OCI-LY3 (cell line): ENCODE data around the gene PITPNM1.
A peak's percentile ranks its signal among the peaks of the same experiment; 100 is the strongest.
"Not testable (repeated sequence)": the region's sequence is repeated elsewhere in the genome, so short reads cannot be mapped to it uniquely, and the experiment has no call there.

Experiments
- H2AFZ ChIP-seq: fragments of 200-600, 300-600 bp; shearing (Covaris generic); 2 replicates; pipeline ENCODE4 v1.6.0; 2014; ENCODE audit warnings: antibody characterized with exemption, low read depth, low read length
- H3K27ac ChIP-seq: fragments of 200-600, 300-600 bp; sonication (generic); 2 replicates; pipeline ENCODE4 v1.5.1; 2014; ENCODE audit warnings: mild to moderate bottlenecking, low read length, moderate library complexity, mixed read lengths
- H3K27me3 ChIP-seq: fragments of 200-600, 300-600 bp; sonication (generic); 2 replicates; pipeline ENCODE4 v1.6.1; 2014; ENCODE audit warnings: low read depth, low read length, mixed read lengths
- H3K36me3 ChIP-seq: fragments of 200-600, 300-600 bp; sonication (generic); replicated peaks from 2 replicates; pipeline ENCODE3; 2014; ENCODE audit warnings: low read depth, low read length, mixed read lengths
- H3K4me1 ChIP-seq: fragments of 300-600, 200-600 bp; sonication (generic); 2 replicates; pipeline ENCODE4 v1.6.1; 2014; ENCODE audit warnings: low read length, mixed read lengths
- H3K4me2 ChIP-seq: fragments of 200-600, 300-600 bp; sonication (generic); 2 replicates; pipeline ENCODE4 v1.6.1; 2014; ENCODE audit warnings: low read length, mixed read lengths
- H3K4me3 ChIP-seq: fragments of 300-600, 200-600 bp; sonication (generic); 2 replicates; pipeline ENCODE4 v1.5.1; 2014; ENCODE audit warnings: antibody characterized with exemption, mild to moderate bottlenecking, low read length, moderate library complexity
- H3K79me2 ChIP-seq: fragments of 300-600, 200-600 bp; shearing (Covaris generic); 2 replicates; pipeline ENCODE4 v1.6.1; 2014; ENCODE audit warnings: mild to moderate bottlenecking, low read length, mixed read lengths
- H3K9ac ChIP-seq: fragments of 300-600, 200-600 bp; shearing (Covaris generic); 2 replicates; pipeline ENCODE4 v1.6.0; 2014; ENCODE audit warnings: mild to moderate bottlenecking, low read length, moderate library complexity
- H3K9me3 ChIP-seq: fragments of 200-600, 300-600 bp; shearing (Covaris generic); 2 replicates; pipeline ENCODE4 v1.6.1; 2014; ENCODE audit warnings: low read length, mixed read lengths; ENCODE audit not compliant: insufficient read depth
- H4K20me1 ChIP-seq: fragments of 200-600, 300-600 bp; sonication (generic); 2 replicates; pipeline ENCODE4 v1.6.1; 2016; ENCODE audit warnings: low read length, mixed read lengths; ENCODE audit not compliant: insufficient read depth
- EZH2phosphoT487 ChIP-seq: fragments of 200-600 bp; shearing (Covaris generic); IDR thresholded peaks from 2 replicates; pipeline ENCODE4 v1.6.1; 2018; ENCODE audit warnings: antibody characterized with exemption, mixed run types, low read depth
- TF ChIP-seq, protein P1 (sequence below): fragments of 200-600, 300-600 bp; sonication (generic); IDR thresholded peaks from 2 replicates; pipeline ENCODE4 v1.5.1; 2014; ENCODE audit warnings: antibody characterized with exemption, low read length, low read depth

PITPNM1 gene

DNA sequence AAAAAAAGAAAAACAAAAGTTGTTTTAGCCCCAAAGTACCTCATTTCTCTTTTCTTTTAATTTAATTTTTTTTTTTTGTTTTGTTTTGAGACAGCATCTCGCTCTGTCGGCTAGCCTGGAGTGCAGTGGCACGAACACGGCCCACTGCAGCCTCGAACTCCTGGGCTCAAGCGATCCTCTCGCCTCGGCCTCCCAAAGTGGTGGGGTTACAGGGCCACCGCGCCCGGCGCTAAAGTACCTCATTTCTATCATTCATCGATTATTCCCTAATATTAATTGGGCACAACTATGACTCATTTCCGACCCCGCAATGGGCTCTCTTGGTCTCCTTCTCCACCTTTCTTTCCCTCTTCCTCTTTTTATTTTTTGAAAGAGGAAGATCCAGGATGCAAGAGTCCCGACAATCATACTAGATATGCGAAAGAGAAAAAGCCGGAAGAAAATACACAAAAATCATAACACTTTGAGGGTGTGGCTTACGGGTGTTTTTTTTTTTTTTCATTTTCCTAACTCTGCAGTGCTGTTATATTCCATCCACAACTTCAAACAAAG, 22.8 kb downstream of the PITPNM1 start:
- TF ChIP-seq, protein P1, sequence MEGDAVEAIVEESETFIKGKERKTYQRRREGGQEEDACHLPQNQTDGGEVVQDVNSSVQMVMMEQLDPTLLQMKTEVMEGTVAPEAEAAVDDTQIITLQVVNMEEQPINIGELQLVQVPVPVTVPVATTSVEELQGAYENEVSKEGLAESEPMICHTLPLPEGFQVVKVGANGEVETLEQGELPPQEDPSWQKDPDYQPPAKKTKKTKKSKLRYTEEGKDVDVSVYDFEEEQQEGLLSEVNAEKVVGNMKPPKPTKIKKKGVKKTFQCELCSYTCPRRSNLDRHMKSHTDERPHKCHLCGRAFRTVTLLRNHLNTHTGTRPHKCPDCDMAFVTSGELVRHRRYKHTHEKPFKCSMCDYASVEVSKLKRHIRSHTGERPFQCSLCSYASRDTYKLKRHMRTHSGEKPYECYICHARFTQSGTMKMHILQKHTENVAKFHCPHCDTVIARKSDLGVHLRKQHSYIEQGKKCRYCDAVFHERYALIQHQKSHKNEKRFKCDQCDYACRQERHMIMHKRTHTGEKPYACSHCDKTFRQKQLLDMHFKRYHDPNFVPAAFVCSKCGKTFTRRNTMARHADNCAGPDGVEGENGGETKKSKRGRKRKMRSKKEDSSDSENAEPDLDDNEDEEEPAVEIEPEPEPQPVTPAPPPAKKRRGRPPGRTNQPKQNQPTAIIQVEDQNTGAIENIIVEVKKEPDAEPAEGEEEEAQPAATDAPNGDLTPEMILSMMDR, result no peak
- no peak for TF ChIP-seq EZH2phosphoT487
- peak overlapping the region; percentile 68 for H3K9ac ChIP-seq
- H3K4me3 ChIP-seq, result peak overlapping the region; percentile 76

GRCh38 chr11:67477344-67478050, 27.7 kb downstream of the PITPNM1 start:
- H3K27me3 ChIP-seq, H3K4me1 ChIP-seq, H3K9me3 ChIP-seq, H3K36me3 ChIP-seq, H3K9ac ChIP-seq, H4K20me1 ChIP-seq, H3K79me2 ChIP-seq, H3K27ac ChIP-seq, H3K4me3 ChIP-seq, H3K4me2 ChIP-seq, H2AFZ ChIP-seq: not testable (repeated sequence)

More for the DNA sequence above, 22.8 kb downstream of the PITPNM1 start:
- Histone ChIP-seq H3K36me3 (peaks cover 7% of the 10 kb centered on the region), H3K4me1 (peaks cover 49% of the 10 kb centered on the region), H2AFZ (peak overlapping the region; percentile 25), H3K4me2 (peak overlapping the region; percentile 95), H4K20me1 (peaks cover 6% of the 10 kb centered on the region; the same call in 1 of the 2 replicates), H3K79me2 (peaks cover 35% of the 10 kb centered on the region), H3K27ac (peak overlapping the region; percentile 82), H3K27me3 (0 out of 2 replicates have a peak, but pooled peaks cover 5% of the 10 kb centered on the region), H3K9me3 (no peaks in the 10 kb centered on the region)

GRCh38 chr11:67476692-67477091, 28.5 kb downstream of the PITPNM1 start:
- not testable (repeated sequence) for H3K9me3 ChIP-seq, H3K79me2 ChIP-seq, H2AFZ ChIP-seq, H3K27ac ChIP-seq, H4K20me1 ChIP-seq, H3K27me3 ChIP-seq, H3K36me3 ChIP-seq, H3K4me2 ChIP-seq, H3K4me3 ChIP-seq, H3K9ac ChIP-seq, H3K4me1 ChIP-seq

- no peak overlapping the region for H3K27ac ChIP-seq
- no peaks in the 10 kb centered on the region for H3K36me3 ChIP-seq
- H3K9ac ChIP-seq, result no peak overlapping the region
- no peaks in the 10 kb centered on the region for H3K9me3 ChIP-seq
- no peaks in the 10 kb centered on the region for H4K20me1 ChIP-seq
- H2AFZ ChIP-seq, result no peak overlapping the region
- no peak for TF ChIP-seq EZH2phosphoT487
- TF ChIP-seq, protein P1, result no peak
- H3K4me2 ChIP-seq, result no peak overlapping the region
- peaks cover 31% of the 10 kb centered on the region for H3K4me1 ChIP-seq
- H3K4me3 ChIP-seq, result no peak overlapping the region
- H3K27me3 ChIP-seq, result no peaks in the 10 kb centered on the region
- peaks cover 7% of the 10 kb centered on the region; the same call in 1 of the 2 replicates for H3K79me2 ChIP-seq
Measured at GRCh38 chr11:67472882-67473281, 32.3 kb downstream of the PITPNM1 start.

GRCh38 chr11:67470337-67471002, 34.7 kb downstream of the PITPNM1 start:
- TF ChIP-seq EZH2phosphoT487, result no peak
- TF ChIP-seq, protein P1, result no peak
- peaks cover 8% of the 10 kb centered on the region for H3K79me2 ChIP-seq
- no peaks in the 10 kb centered on the region for H3K9me3 ChIP-seq
- peak overlapping the region; percentile 92 for H3K4me2 ChIP-seq
- H3K4me1 ChIP-seq, result peaks cover 42% of the 10 kb centered on the region
- no peaks in the 10 kb centered on the region for H3K36me3 ChIP-seq
- H2AFZ ChIP-seq, result peak overlapping the region; percentile 20; the same call in 1 of the 2 replicates
- no peaks in the 10 kb centered on the region for H3K27me3 ChIP-seq
- peak overlapping the region; percentile 28; the same call in 1 of the 2 replicates for H3K9ac ChIP-seq
- peak overlapping the region; percentile 93; the same call in 1 of the 2 replicates for H3K4me3 ChIP-seq
- 0 out of 2 replicates have a peak overlapping the region, but pooled peaks have one; percentile 12 for H3K27ac ChIP-seq
- H4K20me1 ChIP-seq, result no peaks in the 10 kb centered on the region
